PFSK-1 (cell line): ENCODE results near the gene SEMA4D.

Source experiments
- POLR2AphosphoS5 ChIP-seq: IDR thresholded peaks from 2 replicates; pipeline ENCODE4 v1.6.1; 2012; ENCODE audit warnings: low read depth, mild to moderate bottlenecking, control low read depth, low read length, moderate library complexity
- REST ChIP-seq, 2 experiments: IDR thresholded peaks; 2 replicates each; pipeline versions ENCODE4 v1.6.1 to v1.8.0; 2011 to 2012; ENCODE audit warnings: low read depth in 2 of 2, low read length in 2 of 2, control low read depth in 1 of 2, inconsistent platforms in 1 of 2, mild to moderate bottlenecking in 1 of 2, moderate library complexity in 1 of 2; ENCODE audit not compliant: insufficient read depth in 1 of 2
- SIN3A ChIP-seq: IDR thresholded peaks from 2 replicates; pipeline ENCODE4 v1.6.1; 2012; ENCODE audit warnings: mild to moderate bottlenecking, low read length, moderate library complexity, borderline replicate concordance; ENCODE audit not compliant: insufficient read depth
- TAF1 ChIP-seq: IDR thresholded peaks from 2 replicates; pipeline ENCODE4 v1.6.1; 2012; ENCODE audit warnings: low read length, control low read depth, borderline replicate concordance; ENCODE audit not compliant: insufficient read depth

GRCh38 chr9:89363921-89364665 is 133.8 kb downstream of the SEMA4D start:
- TF ChIP-seq SIN3A, result no peak
- no peak for TF ChIP-seq REST (IDR thresholded peaks at IDR 0.05; ENCODE audit: insufficient read depth in 1 of 2, low read depth in 2 of 2, low read length in 2 of 2)
- TF ChIP-seq POLR2AphosphoS5, result no peak
- no peak for TF ChIP-seq TAF1
